ENCODE results near the gene DOCK2. TPM values are rescaled to one million over a fixed set of nuclear protein-coding genes. Genes with fewer than 3 reads are reported as not detected.

The DOCK2 gene
- total and polyA plus RNA-seq, 9 of the 15 experiments (the other 6 are each of a cell fraction or from before 2014, with no cell fraction given): 4.5 to 42.6 (median 20.5) TPM

GRCh38 chr5:169607882-169608281 is 29.2 kb upstream of the DOCK2 start (continued):
- no peak for TF ChIP-seq CHD7 (IDR thresholded peaks at IDR 0.05; ENCODE audit: low read depth, low read length)
- TF ChIP-seq CCNT2 (IDR thresholded peaks at IDR 0.05; ENCODE audit: borderline replicate concordance, extremely low read depth, insufficient read length, low read depth, low read length): no peak
- no peak for TF ChIP-seq ZNF41 (CRISPR knock-in tag; conservative IDR thresholded peaks at IDR 0.05)
- TF ChIP-seq ZNF24 (IDR thresholded peaks at IDR 0.05): no peak
- no peak for TF ChIP-seq TAL1 (IDR thresholded peaks at IDR 0.05)
- TF ChIP-seq HDAC8 (tag; IDR thresholded peaks at IDR 0.05): no peak
- TF ChIP-seq ATF6 (CRISPR knock-in tag; IDR thresholded peaks at IDR 0.05): no peak
- TF ChIP-seq BDP1 (IDR thresholded peaks at IDR 0.05; ENCODE audit: insufficient read depth, insufficient read length): no peak
- no peak for TF ChIP-seq RERE (CRISPR knock-in tag; IDR thresholded peaks at IDR 0.05; ENCODE audit: borderline replicate concordance)

All from K562 (cell line).